ENCODE results near the gene ARPC5. TPM values are rescaled to one million over a fixed set of nuclear protein-coding genes. Genes with fewer than 3 reads are reported as not detected.

ARPC5 gene
- total and polyA plus RNA-seq, 9 of the 15 experiments (the other 6 are each of a cell fraction or from before 2014, with no cell fraction given), result 71.8 to 150 (median 91.6) TPM

DNA sequence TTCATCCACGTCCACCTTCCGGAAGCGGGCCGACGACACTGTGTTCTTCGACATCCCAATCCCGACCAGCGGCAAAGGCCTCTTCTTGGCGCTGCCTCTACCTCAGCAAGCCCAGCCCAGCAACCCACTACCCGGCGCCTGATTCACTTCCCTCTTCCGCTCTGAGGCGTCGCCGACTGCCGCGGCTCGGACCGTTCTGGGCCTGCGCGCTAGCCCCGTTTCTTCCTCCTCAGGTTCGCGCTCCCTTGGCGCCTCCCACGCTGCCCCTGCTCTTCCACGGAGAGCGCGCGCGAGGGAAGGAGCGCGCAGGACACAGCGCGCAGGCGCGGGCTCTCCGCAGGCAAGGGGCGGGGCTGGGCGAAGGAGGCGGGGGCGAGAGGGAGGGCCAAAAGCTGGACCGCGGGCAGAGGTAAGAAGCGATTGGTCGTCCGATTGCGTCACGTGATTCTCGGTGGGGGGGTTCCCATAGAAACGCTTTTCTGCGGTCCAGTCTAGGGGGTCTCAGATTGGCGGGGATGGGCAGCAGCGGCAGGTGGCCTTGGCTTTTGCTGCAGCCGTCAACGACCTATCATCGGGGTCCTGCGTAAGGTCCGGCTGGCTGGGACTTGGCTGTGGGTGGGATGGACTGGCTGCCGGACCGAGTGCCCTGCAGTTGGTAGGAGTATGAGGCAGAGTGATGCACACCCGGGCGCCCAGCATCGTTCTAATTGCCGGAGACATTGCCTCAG is at the start of gene ARPC5 (continued):
- TF ChIP-seq, protein P1, sequence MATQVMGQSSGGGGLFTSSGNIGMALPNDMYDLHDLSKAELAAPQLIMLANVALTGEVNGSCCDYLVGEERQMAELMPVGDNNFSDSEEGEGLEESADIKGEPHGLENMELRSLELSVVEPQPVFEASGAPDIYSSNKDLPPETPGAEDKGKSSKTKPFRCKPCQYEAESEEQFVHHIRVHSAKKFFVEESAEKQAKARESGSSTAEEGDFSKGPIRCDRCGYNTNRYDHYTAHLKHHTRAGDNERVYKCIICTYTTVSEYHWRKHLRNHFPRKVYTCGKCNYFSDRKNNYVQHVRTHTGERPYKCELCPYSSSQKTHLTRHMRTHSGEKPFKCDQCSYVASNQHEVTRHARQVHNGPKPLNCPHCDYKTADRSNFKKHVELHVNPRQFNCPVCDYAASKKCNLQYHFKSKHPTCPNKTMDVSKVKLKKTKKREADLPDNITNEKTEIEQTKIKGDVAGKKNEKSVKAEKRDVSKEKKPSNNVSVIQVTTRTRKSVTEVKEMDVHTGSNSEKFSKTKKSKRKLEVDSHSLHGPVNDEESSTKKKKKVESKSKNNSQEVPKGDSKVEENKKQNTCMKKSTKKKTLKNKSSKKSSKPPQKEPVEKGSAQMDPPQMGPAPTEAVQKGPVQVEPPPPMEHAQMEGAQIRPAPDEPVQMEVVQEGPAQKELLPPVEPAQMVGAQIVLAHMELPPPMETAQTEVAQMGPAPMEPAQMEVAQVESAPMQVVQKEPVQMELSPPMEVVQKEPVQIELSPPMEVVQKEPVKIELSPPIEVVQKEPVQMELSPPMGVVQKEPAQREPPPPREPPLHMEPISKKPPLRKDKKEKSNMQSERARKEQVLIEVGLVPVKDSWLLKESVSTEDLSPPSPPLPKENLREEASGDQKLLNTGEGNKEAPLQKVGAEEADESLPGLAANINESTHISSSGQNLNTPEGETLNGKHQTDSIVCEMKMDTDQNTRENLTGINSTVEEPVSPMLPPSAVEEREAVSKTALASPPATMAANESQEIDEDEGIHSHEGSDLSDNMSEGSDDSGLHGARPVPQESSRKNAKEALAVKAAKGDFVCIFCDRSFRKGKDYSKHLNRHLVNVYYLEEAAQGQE (IDR thresholded peaks at IDR 0.05; ENCODE audit: borderline replicate concordance), result peak; percentile 81
- TF ChIP-seq, protein P1 (CRISPR knock-in tag; IDR thresholded peaks at IDR 0.05; ENCODE audit: low read depth), result no peak
- peak; percentile 94; the same call in 1 of the 2 replicates for TF ChIP-seq ZNF830 (CRISPR knock-in tag; IDR thresholded peaks at IDR 0.05)
- peak; percentile 60 for TF ChIP-seq TAF9B (IDR thresholded peaks at IDR 0.05; ENCODE audit: partially characterized antibody)
- TF ChIP-seq, protein P2, sequence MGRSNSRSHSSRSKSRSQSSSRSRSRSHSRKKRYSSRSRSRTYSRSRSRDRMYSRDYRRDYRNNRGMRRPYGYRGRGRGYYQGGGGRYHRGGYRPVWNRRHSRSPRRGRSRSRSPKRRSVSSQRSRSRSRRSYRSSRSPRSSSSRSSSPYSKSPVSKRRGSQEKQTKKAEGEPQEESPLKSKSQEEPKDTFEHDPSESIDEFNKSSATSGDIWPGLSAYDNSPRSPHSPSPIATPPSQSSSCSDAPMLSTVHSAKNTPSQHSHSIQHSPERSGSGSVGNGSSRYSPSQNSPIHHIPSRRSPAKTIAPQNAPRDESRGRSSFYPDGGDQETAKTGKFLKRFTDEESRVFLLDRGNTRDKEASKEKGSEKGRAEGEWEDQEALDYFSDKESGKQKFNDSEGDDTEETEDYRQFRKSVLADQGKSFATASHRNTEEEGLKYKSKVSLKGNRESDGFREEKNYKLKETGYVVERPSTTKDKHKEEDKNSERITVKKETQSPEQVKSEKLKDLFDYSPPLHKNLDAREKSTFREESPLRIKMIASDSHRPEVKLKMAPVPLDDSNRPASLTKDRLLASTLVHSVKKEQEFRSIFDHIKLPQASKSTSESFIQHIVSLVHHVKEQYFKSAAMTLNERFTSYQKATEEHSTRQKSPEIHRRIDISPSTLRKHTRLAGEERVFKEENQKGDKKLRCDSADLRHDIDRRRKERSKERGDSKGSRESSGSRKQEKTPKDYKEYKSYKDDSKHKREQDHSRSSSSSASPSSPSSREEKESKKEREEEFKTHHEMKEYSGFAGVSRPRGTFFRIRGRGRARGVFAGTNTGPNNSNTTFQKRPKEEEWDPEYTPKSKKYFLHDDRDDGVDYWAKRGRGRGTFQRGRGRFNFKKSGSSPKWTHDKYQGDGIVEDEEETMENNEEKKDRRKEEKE (IDR thresholded peaks at IDR 0.05; ENCODE audit: borderline replicate concordance in 1 of 2, control insufficient read depth in 1 of 2, low read depth in 2 of 2, low read length in 1 of 2), result 0 out of 4 replicates have a peak, but pooled peaks of 1 of the 2 experiments have one; percentile 34
- peak; percentile 61; the same call in 1 of the 2 replicates for TF ChIP-seq RNF2 (IDR thresholded peaks at IDR 0.05)
- TF ChIP-seq ZNF444 (CRISPR knock-in tag; IDR thresholded peaks at IDR 0.05), result no peak
- TF ChIP-seq SMARCE1 (IDR thresholded peaks at IDR 0.05), result 0 out of 2 replicates have a peak, but pooled peaks have one; percentile 22
- peak; percentile 94 for TF ChIP-seq RBFOX2 (IDR thresholded peaks at IDR 0.05; ENCODE audit: low read depth, low read length)
- TF ChIP-seq, protein P3, sequence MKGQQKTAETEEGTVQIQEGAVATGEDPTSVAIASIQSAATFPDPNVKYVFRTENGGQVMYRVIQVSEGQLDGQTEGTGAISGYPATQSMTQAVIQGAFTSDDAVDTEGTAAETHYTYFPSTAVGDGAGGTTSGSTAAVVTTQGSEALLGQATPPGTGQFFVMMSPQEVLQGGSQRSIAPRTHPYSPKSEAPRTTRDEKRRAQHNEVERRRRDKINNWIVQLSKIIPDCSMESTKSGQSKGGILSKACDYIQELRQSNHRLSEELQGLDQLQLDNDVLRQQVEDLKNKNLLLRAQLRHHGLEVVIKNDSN (CRISPR knock-in tag; IDR thresholded peaks at IDR 0.05), result peak; percentile 98
- TF ChIP-seq GABPB1 (CRISPR knock-in tag; IDR thresholded peaks at IDR 0.05), result peak; percentile 79; the same call in 1 of the 2 replicates
- 0 out of 2 replicates have a peak, but pooled peaks have one; percentile 31 for TF ChIP-seq FOSL1 (tag; conservative IDR thresholded peaks at IDR 0.05)
- TF ChIP-seq TGIF2 (CRISPR knock-in tag; IDR thresholded peaks at IDR 0.05), result no peak
- TF ChIP-seq HNRNPLL (IDR thresholded peaks at IDR 0.05; ENCODE audit: low read depth, low read length, poor library complexity, severe bottlenecking), result peak; percentile 37
- 0 out of 2 replicates have a peak, but pooled peaks have one; percentile 5 for TF ChIP-seq PHF21A (IDR thresholded peaks at IDR 0.05; ENCODE audit: borderline replicate concordance, low read depth)
- TF ChIP-seq OTX1 (CRISPR knock-in tag; IDR thresholded peaks at IDR 0.05), result peak; percentile 81; the same call in 1 of the 2 replicates

Measured in K562 (cell line).